Fibroblast of skin of left biceps (primary cell): ENCODE data around the gene AMDHD1.

Source experiments
- DNase-seq, 2 experiments: peaks; one replicate each; pipeline ENCODE4 v3.0.0-alpha.2; 2013; ENCODE audit warnings: low read depth in 2 of 2

Gene AMDHD1

DNA sequence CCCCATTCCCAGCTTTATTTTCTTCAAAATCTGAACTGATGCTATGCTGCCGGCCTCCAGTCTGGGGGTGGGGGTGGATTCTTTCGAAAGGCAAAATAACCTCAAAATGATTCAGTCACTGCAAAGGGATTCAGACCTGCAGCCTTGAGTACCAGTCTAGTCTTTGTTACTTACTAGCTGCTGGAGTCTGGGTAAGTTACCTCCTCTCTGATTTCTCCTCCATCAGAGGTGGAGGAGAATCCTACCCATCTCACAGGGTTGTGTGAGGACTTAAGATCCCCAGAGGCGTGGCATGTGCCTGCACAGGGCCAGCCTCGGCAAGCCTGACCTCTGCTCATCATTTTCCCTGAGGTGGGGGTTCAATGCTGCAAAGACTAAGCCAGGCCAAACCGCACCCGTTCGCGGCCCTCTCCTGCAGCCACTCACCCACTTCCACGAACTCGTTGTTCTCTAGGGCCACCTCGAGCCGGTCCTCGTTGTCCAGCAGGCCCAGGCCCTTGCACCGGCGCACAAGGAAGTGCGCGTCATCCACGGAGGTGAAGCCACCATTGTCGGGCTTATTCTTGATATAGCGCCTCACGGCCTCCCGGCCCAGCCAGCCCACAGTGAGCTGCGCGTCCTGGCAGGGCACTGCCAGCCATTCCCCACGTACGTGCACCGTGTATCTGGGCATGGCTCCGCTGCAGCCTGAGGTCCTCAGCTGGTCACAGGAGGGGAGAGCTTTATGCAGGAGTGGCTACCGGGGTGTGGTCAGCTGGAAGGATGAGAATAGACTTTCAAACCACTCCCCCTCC is 52.3 kb downstream of the AMDHD1 start:
- no peak for DNase-seq

DNA sequence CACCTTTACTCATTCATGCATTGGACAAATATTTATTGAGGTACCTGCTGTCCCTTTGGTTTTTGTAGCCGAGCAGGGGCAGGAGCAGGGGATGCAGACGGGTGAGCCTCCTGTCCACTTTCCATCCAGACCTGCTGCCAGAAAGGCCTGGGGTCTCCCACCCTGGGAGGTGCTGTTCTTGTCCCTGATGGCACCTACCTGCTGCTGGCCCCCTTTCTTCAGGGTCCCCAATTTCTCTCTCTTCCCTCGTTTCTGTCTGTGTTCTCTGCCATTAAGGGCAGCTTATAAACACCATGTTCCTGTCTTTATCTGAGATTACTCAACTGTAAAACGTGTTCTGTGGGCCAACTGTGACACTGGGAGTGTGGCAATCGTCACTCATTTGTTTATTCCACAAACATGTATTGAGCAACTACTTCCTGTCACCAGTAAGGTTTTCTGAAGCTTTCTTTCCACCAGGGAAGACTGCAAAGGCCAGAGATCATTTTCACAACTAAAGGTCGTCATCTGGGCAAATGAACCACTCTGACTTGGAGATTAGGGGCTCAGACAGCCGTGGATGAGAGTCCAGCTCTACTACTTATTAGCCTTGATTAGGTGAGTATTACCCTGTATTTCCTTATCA is 53.0 kb downstream of the AMDHD1 start, which contains the start of gene HAL:
TSS of gene HAL (minus strand) at position 311 of the 625 bp plus-strand sequence. CDS start 434 bp downstream, outside the sequence.
- no peak for DNase-seq

DNA sequence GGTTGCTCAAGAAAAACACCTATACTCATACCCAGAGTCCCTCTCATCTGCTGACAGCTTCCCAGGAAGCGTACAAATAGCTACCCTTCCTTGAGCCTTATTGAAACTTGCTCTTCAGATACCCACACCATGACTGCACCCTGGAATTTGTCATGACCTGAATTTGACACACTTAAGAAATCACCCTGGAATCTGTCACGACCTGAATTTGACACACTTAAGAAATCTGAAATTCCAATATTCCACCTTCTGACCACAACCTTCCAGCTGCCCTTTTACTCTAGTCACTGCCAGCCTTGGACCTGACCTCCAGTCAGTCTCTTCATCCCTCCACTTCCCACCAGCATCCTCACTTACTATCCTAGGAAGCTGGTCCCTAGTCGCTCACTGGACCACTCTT is 54.1 kb downstream of the AMDHD1 start:
- DNase-seq: no peak

DNA sequence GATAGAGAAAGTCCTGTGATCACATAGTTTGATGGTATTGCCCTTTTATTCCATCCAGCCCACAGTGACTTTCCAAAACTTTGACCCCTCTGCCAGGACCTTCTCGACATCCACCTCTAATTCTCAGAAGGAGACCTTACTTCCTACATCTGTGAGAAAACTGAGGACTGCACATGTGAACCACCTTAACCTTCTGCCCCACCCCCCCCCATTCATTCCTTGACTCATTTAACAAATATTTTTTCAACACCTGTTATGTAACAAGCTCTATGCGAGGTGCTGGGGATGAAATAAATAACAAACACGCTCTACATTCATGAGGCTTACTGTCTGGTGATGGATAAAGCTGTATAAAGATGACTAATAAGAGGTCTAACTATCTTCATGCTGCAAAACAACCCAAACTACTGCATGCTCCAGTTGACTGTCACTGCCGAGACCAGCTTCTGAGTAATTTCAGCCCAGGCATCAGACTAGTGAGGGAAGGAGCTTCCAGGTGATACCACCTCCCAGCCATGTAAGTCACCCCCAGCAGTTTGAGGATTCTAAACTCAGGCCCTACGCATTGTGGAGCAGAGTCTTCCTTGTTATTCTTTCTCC is 54.9 kb downstream of the AMDHD1 start:
- DNase-seq: no peak

DNA sequence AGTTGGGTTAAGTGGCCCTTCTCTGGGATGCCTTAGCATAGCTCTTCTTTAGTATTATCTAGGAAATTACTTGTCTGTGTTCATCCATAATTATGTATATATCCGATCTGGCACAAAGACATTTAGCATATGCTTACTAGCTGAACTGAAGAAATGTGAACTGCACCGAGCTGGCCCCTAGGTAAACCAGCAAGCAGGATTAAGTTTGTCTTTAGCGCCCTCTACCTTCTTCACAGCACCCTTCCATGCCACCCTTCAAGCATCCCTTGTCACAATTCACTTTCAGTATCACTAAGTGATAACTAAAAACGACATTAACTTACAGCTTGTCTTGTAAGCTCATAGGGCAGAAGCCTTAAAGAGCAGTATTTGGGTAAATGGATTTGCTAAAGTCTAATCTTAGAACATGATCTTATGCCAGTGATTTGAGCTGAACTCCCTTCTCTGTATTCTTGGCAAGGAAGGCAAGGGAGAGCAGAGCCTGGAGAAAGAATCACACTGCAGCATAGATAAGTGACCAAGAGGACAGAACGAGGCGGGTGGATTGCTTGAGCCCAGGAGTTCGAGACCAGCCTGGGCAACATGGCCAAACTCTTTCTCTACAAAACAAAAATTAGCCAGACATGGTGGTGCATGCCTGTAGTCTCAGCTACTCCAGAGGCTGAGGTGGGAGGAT is 55.6 kb downstream of the AMDHD1 start:
- peak in 1 of 2 experiments; percentile 8 for DNase-seq

DNA sequence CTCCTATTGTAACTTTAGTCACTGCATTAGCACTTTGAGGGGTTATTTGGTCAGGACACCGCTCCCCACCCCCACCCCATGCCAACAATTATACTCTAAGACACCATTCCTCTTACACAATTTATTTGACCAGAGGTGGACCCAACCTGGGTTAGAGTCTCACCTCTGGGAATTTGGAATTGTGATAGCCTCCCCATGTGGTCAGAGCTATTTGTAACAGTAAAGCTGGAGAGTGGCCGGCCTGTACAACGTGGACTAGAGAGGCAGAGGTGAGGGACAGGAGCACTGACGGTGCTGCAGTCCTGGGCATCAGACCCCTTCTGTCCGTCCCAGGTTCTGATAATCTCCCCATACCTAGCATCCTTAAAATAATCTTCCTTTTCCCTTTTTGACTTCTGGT is 56.4 kb downstream of the AMDHD1 start:
- no peak for DNase-seq

DNA sequence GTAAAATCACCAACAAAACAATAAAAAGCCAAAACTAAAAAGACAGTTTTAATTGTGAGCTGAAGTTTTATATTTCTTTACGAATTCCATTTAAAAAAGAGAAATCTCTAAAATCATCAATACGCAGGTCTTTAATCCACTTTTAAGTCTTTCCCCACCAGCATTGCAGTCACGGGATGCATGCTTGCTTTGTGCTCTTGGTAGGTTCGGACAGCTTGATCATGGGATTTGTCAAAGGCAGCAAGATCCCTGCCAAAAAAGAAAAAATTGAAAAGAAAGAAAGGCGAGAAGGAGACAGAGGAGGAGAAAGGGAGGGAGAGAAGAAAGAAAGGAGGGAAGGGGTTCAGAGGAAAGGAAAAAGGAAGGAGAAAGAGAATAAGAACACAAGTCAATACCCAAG is 57.7 kb downstream of the AMDHD1 start:
- no peak for DNase-seq

DNA sequence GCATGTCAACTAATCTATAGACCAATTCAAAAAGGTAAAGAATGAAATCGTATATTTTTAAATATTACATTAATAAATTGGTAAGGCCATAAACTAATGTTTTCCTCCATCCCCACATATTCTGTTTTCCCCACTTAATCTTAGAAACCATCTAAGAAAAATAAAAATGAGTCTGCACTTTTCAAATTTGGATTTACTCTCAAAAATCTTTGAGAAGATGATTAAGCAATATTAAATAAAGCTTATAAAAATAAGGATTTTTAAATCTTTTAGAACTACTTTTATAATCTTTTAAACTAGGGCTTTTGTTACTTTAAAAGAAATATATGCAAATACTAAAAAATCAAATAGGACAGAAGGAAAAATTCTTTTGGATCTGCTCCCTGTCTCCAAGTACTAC is 63.6 kb downstream of the AMDHD1 start:
- no peak for DNase-seq

DNA sequence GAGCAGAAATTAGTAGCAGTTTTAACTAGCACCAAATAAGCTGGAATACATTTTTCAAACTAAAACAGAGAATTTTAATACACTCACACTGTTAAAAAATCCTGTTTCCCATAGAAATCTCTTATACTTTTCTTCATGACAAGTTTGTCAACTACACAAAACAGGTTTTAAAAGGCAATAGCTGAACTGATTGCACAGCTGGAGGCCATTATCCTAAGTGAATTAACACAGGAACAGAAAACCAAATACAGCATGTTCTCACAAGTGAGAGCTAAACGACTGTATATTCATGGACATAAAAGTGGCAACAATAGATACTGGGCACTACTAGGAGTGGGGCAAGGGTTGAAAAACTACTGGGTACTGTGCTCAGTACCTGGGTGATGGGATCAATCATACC is 64.6 kb downstream of the AMDHD1 start:
- DNase-seq: no peak

DNA sequence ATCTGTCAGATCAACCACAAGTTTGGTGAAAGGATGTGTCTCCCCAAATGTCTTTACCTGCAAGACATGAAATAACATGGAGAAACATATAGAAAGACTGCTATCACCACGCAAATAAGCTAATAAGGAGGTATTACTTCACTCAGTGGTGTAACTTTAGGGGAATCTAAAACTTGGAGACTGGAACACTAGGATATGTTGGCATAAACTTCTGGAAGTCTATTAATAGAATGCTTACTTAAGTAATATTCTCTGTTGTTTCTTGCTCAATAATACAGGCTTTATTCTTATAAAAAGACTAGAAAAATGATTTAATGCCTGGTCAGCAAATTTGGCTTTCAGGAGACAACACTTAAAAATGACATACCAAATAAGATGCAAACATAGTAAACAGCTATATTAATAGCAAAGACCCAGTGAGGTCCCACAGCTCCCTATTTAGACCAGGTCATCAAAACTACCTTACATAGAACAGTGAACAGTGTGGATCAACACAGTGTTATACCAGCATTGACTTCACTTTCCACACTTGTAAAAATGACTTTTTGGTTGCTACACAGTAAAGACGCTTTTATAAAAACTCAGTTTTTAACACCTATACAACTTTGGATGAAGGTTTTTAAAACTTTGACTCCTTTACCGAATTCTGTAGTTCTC is 71.9 kb downstream of the AMDHD1 start:
- no peak for DNase-seq

DNA sequence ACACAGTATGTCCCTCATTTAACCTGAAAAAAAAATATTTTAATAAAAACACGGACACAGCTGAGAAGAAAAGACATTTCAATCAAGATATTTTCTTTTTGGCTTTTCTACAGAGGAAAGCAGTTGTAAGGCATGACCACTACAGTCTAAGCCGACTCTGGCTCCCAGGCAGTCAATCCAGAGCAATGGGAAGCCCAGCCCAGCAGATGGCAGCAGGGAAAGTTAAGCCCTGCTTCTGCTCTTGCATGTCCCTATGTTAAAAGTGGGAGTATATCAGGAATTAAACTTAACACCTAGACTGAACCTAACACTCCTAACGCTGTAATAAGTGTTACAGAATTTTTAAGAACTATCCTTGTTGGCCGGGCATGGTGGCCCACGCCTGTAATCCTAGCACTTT is 72.5 kb downstream of the AMDHD1 start:
- DNase-seq: no peak
